GM20000 (cell line): ENCODE results near the gene ANKMY1.
A peak's percentile ranks its signal among the peaks of the same experiment; 100 is the strongest.

Source experiments
- DNase-seq: peaks from one replicate; pipeline ENCODE4 v3.0.0; 2012; ENCODE audit warnings: low spot score
- TF ChIP-seq, protein P1 (sequence below): IDR thresholded peaks from 2 replicates; pipeline ENCODE4 v1.5.1; 2012; ENCODE audit warnings: mild to moderate bottlenecking, control low read depth; ENCODE audit errors: extremely low read depth, missing control alignments

The ANKMY1 gene

DNA sequence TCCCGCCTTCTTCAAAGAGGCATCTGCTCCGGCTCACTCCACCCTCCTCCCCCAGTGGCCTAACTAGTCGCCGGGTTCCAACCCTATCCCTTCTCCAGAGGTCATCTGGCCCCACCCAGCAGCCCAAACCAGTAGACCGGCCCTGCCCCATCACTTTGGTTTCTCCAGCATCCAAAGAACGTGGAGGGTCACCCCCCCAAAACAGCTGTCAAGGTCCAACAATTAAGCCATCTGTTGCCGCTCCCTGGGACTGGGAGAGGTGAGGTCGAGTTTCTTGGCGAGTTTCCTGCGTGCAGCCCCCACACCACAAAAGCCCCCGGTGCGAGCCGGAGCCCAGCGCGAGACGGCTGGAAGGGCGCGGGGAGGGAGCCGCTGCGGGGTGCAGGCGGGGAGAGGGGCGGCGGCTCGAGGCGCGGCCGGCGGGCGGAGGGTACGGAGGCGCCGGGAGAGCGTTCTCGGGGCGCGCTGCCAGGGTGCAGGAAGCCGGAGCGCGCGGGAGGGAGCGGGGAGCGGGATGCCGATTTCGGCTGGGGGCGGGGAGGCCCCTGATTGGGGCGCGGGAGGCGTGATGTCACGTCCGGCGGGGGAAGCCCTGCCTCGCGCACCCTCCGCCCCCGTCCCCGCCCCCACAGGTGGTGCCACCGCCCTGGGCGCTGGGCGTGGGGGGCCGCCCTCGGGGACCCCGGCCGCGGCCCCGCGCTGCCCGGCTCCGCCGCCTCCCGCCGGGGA lies 122.9 kb downstream of the ANKMY1 start:
- TF ChIP-seq, protein P1, sequence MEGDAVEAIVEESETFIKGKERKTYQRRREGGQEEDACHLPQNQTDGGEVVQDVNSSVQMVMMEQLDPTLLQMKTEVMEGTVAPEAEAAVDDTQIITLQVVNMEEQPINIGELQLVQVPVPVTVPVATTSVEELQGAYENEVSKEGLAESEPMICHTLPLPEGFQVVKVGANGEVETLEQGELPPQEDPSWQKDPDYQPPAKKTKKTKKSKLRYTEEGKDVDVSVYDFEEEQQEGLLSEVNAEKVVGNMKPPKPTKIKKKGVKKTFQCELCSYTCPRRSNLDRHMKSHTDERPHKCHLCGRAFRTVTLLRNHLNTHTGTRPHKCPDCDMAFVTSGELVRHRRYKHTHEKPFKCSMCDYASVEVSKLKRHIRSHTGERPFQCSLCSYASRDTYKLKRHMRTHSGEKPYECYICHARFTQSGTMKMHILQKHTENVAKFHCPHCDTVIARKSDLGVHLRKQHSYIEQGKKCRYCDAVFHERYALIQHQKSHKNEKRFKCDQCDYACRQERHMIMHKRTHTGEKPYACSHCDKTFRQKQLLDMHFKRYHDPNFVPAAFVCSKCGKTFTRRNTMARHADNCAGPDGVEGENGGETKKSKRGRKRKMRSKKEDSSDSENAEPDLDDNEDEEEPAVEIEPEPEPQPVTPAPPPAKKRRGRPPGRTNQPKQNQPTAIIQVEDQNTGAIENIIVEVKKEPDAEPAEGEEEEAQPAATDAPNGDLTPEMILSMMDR, result no peak
- DNase-seq, result peak; percentile 95

DNA sequence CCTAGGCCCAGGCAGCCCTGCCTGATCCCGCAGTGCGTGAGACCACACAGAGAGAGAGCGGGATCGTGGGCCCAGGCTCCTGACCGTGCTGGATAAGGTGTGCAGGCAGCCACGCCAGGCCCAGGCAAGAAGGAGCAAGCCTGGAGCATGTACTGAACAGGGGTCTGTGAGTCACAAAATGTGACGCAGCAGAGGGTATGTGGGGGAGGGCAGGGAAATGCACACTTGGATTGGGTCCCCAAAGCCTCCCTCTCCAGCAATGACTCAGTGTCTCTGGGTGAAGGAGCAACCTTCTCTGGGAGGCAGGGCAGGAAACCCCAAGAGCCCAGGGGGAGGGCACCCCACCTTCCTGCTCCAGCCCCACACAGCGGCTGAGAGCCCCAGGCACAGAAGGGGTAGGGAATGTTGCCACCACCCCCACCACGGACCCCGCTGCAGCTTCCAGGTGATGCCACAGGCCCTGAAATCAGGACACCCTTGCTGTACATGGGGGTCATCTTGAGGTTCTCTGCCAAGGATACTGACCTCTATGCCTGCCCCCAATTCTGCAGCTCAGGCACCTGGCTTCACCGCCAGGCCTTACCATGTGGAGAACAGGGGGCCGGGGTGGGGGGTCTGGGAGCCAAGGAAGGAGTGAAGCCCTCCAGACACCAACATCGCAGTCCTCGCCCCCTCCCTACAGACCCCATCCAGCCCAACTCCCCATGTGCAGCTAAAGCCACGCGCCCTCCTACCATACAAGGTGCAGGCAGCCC lies 123.6 kb downstream of the ANKMY1 start:
- TF ChIP-seq, protein P1, result no peak
- DNase-seq, result peak; percentile 32

GRCh38 chr2:240432820-240433801 lies 124.7 kb downstream of the ANKMY1 start:
- DNase-seq, result no peak
- TF ChIP-seq, protein P1, result no peak

GRCh38 chr2:240432430-240432819 lies 125.4 kb downstream of the ANKMY1 start:
- DNase-seq, result no peak
- TF ChIP-seq, protein P1, result no peak

GRCh38 chr2:240431661-240432424 lies 125.9 kb downstream of the ANKMY1 start:
- TF ChIP-seq, protein P1, result no peak

DNA sequence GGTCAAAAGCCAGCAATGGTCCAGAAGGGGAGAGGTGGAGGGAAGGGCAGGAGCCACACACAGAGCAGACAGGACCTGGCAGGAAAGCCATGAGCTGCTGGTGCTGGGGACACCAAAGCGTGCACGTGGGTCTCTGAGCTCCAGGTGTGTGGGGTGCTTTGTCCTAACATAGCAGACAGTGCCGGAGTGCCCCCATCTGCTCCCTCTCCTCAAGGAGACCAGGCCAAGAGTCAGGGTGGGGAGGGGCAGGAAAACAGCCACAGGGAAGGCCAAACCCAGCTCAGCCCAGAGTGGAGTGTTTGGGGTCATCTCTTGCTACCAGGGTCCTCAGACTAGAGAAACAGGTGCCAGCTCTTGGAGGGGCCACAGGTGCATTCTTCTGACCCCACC lies 126.5 kb downstream of the ANKMY1 start:
- TF ChIP-seq, protein P1, result no peak
- no peak for DNase-seq

More at GRCh38 chr2:240431661-240432424, 125.9 kb downstream of the ANKMY1 start:
- DNase-seq, result no peak
